ENCODE data around the gene SLC5A11. TPM values are rescaled to one million over a fixed set of nuclear protein-coding genes. Genes with fewer than 3 reads are reported as not detected.
"Not testable (repeated sequence)": the region's sequence is repeated elsewhere in the genome, so short reads cannot be mapped to it uniquely, and the experiment has no call there.

Gene SLC5A11
- polyA plus RNA-seq, 6 donors from 2014 or later = not detected

DNA sequence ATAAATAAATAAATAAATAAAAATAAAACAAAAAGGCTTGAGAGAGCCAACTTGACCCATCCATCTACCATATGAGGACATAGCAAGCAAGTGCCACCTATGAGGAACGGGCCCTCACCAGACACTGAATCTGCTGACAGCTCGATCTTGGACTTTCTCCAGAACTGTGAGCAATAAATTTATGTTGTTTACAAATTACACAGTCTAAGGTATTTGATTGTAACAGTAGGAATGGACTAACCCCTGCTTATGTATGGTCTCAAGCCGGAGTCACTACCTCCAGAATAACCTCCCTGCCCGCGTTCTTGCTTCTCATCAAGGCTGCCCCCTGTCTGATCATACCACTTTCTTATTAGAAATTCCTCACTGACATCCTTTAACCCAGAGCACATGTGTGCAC, 9.9 kb downstream of the SLC5A11 start:
- H3K27me3 Mint-ChIP-seq = peaks cover 0 to 11% (median 11%) of the 10 kb centered on the region in 3 donors
- no peaks in the 10 kb centered on the region for H3K36me3 Mint-ChIP-seq
- no peak overlapping the region for H3K4me3 Mint-ChIP-seq
- DNase-seq (no peak), ATAC-seq (ENCODE audit: low read depth in 2 of 2) (no peak)
- H3K27ac Mint-ChIP-seq = no peak overlapping the region
- no peaks in the 10 kb centered on the region for H3K4me1 Mint-ChIP-seq
- peaks cover 0 to 6% (median 0%) of the 10 kb centered on the region in 7 donors for H3K9me3 Mint-ChIP-seq

DNA sequence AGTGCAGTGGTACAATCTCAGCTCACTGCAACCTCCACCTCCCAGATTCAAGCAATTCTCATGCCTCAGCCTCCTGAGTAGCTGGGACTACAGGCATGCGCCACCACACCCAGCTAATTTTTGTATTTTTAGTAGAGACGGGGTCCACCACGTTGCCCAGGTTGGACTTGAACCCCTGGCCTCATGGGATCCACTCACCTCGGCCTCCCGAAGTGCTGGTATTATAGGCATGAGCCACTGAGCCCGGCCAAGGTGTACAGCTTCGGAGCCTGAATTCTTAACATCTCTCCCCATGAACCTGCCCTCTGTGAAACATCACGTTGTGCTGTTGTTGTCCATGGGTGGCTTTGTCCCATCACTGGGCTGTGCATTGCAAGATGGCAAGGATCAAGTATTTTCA, 11.1 kb downstream of the SLC5A11 start:
- not testable (repeated sequence) for H3K4me3 Mint-ChIP-seq; DNase-seq; ATAC-seq (ENCODE audit: low read depth in 2 of 2); H3K9me3 Mint-ChIP-seq; H3K27ac Mint-ChIP-seq; H3K4me1 Mint-ChIP-seq; H3K36me3 Mint-ChIP-seq
- H3K27me3 Mint-ChIP-seq = peaks cover 0 to 11% (median 11%) of the 10 kb centered on the region in 3 donors

DNA sequence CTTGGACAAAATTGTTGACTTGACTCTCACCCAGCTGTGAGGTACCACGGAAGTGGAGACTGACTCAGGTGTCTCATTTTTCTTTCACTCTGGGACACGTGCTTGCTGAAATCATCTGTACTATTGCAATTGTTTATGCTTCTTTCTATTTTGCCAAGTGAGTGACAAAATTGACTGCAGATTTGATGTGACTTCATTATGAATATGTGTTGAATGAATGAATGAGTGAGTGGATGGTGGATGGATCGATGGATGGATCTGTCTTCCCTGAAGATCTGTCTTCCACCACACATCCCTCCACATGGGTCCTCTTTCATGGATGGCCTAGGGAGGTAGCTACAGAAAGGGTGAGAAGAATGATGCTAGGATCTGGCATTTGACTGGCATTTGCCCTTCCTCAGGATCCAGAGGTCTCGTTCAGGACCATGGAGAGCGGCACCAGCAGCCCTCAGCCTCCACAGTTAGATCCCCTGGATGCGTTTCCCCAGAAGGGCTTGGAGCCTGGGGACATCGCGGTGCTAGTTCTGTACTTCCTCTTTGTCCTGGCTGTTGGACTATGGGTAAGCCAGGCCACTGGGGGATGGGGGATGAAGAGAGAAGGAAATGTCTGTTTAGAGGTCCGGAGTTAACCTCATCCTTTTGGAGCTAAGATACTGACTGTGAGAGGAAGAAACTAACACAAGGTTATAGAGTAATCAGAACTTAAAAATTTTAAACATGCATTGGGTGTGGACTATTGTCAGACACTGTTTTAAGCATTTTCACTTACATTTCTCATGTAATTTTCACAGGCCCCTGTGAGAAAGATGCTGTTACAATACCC, 12.7 kb downstream of the SLC5A11 start:
- ATAC-seq (ENCODE audit: low read depth in 2 of 2) = no peak
- peaks cover 0 to 11% (median 7%) of the 10 kb centered on the region in 3 donors for H3K27me3 Mint-ChIP-seq
- no peaks in the 10 kb centered on the region for H3K4me1 Mint-ChIP-seq

DNA sequence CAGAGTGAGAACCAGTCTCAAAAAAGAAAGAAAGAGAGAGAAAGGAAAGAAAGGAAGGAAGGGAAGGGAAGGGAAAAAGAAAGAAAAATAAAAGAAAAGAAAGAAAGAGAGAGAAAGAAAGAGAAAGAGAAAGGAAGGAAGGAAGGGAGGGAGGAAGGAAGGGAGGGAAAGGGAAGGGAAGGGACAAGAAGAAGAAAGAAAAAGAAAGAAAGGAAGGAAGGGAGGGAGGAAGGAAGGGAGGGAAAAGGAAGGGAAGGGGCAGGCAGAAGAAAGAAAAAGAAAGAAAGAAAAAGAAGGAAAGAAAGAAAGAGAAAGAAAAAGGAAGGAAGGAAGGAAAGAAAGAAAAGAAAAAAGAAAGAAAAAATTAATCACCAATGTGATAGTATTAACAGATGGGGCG, 15.7 kb downstream of the SLC5A11 start:
- DNase-seq = no peak

More for the DNA sequence above, 12.7 kb downstream of the SLC5A11 start:
- peak; percentile 18 for DNase-seq
- Mint-ChIP-seq H3K27ac (no peak overlapping the region), H3K36me3 (peaks cover under 1 to 2% of the 10 kb centered on the region in 2 donors), H3K4me3 (no peak overlapping the region), H3K9me3 (peaks cover 0 to 7% (median 3%) of the 10 kb centered on the region in 7 donors)

DNA sequence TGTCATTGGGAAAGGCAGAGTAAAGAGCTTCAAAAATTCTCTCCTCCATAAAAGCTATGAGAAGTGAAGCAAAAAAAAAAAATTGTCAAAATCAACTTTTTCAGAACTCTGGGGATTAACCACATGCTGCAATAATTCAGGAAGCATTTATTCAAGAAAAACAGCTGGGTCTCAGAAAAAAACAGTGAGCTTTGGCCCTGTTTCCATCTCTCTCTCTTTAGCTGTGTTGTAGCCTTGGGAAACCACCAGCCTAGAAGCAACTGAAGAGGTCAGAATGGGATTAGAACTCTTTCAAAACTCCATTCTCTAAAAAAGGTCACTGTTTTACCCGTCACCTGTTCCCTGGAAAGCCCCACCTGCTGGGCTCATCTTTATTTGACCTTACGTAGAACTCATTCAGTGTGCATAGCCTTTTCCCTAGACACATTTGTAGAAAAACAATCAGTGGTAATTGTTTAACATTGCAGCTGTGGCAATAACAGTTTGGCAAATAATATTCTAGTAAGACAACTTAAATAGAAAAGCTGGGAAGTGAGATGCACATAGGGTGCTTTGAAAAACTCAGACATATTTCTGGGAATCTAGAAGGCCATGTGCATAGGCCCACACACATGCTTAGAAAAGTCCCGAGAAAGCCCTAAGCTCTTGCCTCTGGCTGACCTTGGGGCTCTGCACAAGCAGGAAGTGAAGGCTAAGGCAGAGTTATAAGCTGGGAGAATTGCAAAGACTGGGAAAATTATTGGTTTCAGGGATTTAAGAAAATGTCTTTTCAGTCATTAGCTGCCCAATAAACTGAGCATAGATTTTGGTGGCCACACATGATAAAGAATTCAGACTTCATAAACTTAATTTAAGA, 18.0 kb downstream of the SLC5A11 start:
- H3K9me3 Mint-ChIP-seq = peaks cover 9 to 36% (median 23%) of the 10 kb centered on the region in 7 donors
- no peak for ATAC-seq (ENCODE audit: low read depth in 2 of 2)
- DNase-seq = no peak
- H3K27ac Mint-ChIP-seq = no peak overlapping the region
- H3K27me3 Mint-ChIP-seq = peaks cover 0 to 6% (median 3%) of the 10 kb centered on the region in 3 donors
- H3K36me3 Mint-ChIP-seq = peaks cover 12 to 14% of the 10 kb centered on the region in 2 donors
- no peak overlapping the region for H3K4me3 Mint-ChIP-seq
- no peaks in the 10 kb centered on the region for H3K4me1 Mint-ChIP-seq

More for the DNA sequence above, 15.7 kb downstream of the SLC5A11 start:
- peaks cover 7 to 32% (median 22%) of the 10 kb centered on the region in 7 donors for H3K9me3 Mint-ChIP-seq
- no peak overlapping the region for H3K27ac Mint-ChIP-seq
- H3K4me1 Mint-ChIP-seq = no peaks in the 10 kb centered on the region
- ATAC-seq (ENCODE audit: low read depth in 2 of 2) = no peak
- H3K36me3 Mint-ChIP-seq = peaks cover 12 to 14% of the 10 kb centered on the region in 2 donors
- peaks cover 0 to 12% (median 7%) of the 10 kb centered on the region in 3 donors for H3K27me3 Mint-ChIP-seq
- H3K4me3 Mint-ChIP-seq = no peak overlapping the region

DNA sequence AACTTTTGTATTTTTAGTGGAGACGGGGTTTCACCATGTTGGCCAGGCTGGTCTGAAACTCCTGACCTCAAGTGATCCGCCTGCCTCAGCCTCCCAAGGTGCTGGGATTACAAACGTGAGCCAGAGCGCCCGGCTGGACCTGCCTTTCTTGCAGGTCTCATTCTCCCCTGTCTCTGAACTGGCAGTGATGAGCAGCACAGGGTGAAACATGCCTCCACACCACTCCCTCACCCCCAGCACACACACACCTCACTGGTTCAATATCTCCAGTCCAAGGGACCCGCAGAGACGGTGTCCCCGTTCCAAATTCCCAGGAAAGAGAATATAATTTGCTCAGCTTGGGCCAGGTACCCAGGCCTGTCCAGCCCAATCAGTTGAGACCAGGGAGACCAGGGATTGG, 23.3 kb downstream of the SLC5A11 start:
- peaks cover 5 to 6% of the 10 kb centered on the region in 2 donors for H3K36me3 Mint-ChIP-seq
- no peak overlapping the region for H3K27ac Mint-ChIP-seq

DNA sequence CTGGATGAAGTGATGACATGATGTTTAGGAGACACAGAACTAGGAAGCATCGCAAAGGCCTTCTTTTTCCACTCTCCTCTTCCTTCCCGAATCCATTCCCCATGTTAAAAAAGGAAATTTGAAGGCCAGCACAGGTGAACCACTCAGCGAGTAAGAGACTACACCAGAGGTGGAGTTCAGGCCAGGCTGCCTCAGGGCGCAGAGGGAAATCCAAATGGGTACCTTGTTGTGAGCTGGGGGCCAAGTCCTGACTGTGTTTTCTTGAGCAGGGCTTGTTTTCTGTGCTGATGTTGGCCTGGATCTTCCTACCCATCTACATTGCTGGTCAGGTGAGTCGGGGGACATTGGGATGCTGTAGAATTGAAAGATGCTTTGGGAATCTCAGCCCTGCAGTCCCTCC, 26.1 kb downstream of the SLC5A11 start:
- H3K4me1 Mint-ChIP-seq = no peaks in the 10 kb centered on the region
- no peak overlapping the region for H3K4me3 Mint-ChIP-seq
- peaks cover 0 to 18% (median 0%) of the 10 kb centered on the region in 3 donors for H3K27me3 Mint-ChIP-seq
- no peak for ATAC-seq (ENCODE audit: low read depth in 2 of 2)
- no peak for DNase-seq
- H3K9me3 Mint-ChIP-seq = peaks cover 0 to 4% (median 0%) of the 10 kb centered on the region in 7 donors
- H3K27ac Mint-ChIP-seq = no peak overlapping the region
- no peaks in the 10 kb centered on the region for H3K36me3 Mint-ChIP-seq

More for the DNA sequence above, 23.3 kb downstream of the SLC5A11 start:
- DNase-seq = no peak
- peaks cover 5 to 26% (median 16%) of the 10 kb centered on the region in 7 donors for H3K9me3 Mint-ChIP-seq
- no peaks in the 10 kb centered on the region for H3K4me1 Mint-ChIP-seq
- H3K27me3 Mint-ChIP-seq = peaks cover 0 to 8% (median 0%) of the 10 kb centered on the region in 3 donors
- no peak for ATAC-seq (ENCODE audit: low read depth in 2 of 2)
- H3K4me3 Mint-ChIP-seq = no peak overlapping the region

DNA sequence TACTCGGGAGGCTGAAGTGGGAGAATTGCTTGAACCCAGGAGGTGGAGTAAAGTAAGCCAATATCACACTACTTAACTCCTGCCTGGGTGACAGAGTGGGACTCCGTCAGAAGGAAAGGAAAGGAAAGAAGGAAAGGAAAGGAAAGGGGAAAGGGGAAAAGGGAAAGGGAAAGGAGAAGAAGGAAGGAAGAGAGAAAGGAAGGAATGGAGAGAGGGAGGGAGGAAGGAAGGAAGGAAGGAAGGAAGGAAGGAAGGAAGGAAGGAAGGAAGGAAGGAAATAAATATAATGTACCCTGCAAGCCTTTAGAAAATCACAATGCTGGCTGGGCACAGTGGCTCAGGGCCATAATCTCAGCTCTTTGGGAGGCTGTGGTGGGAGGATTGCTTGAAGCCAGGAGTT, 27.3 kb downstream of the SLC5A11 start:
- Mint-ChIP-seq H3K9me3 (peaks cover 0 to 4% (median 0%) of the 10 kb centered on the region in 7 donors), H3K4me3 (no peak overlapping the region), H3K4me1 (no peaks in the 10 kb centered on the region), H3K36me3 (no peaks in the 10 kb centered on the region), H3K27ac (no peak overlapping the region), H3K27me3 (peaks cover 0 to 20% (median 0%) of the 10 kb centered on the region in 3 donors)
- ATAC-seq (ENCODE audit: low read depth in 2 of 2) = no peak
- no peak for DNase-seq

DNA sequence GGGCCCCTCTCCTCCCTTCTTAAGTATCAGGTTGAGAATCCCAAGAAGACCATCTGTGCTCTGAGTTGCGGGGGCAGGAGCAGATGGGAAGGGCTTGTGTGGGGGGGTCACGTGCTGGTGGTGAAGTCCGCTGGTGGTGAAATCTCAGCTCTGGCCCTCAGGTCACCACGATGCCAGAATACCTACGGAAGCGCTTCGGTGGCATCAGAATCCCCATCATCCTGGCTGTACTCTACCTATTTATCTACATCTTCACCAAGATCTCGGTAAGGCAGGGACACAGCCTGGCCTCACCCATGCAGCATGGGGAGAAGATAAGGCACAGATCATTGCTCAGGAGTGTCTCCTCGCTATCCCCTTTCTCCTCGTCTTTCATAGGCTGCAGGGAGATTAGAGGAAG, 29.7 kb downstream of the SLC5A11 start:
- no peak overlapping the region for H3K4me3 Mint-ChIP-seq
- ATAC-seq (ENCODE audit: low read depth in 2 of 2) = no peak
- peaks cover 0 to 11% (median 5%) of the 10 kb centered on the region in 7 donors for H3K9me3 Mint-ChIP-seq
- peaks cover 0 to 20% (median 3%) of the 10 kb centered on the region in 3 donors for H3K27me3 Mint-ChIP-seq
- H3K27ac Mint-ChIP-seq = no peak overlapping the region
- no peak for DNase-seq
- no peaks in the 10 kb centered on the region for H3K4me1 Mint-ChIP-seq
- peaks cover 0 to 8% of the 10 kb centered on the region in 2 donors for H3K36me3 Mint-ChIP-seq

DNA sequence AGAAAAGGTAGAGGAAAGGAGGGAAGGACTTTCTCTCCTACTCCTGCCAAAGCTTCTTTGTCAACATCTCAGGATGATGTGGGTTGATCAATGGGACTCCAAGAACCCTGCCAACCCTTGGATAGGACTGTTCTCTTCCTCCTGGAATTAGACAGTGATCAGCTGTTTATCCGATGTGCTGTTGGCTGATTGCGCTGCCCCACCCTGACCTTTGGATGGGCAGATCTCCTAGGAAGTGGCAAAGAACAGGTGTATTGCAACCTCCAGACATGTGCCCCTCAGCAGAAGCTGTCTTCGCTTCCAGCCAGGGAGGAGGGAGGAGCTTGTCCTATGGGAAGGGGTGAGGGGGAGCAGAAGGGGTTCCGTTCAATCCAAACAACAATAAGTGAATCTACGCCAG, 30.5 kb downstream of the SLC5A11 start:
- no peaks in the 10 kb centered on the region for H3K4me1 Mint-ChIP-seq
- no peak for ATAC-seq (ENCODE audit: low read depth in 2 of 2)
- peaks cover 0 to 20% (median 3%) of the 10 kb centered on the region in 3 donors for H3K27me3 Mint-ChIP-seq
- H3K27ac Mint-ChIP-seq = no peak overlapping the region
- H3K9me3 Mint-ChIP-seq = peaks cover 0 to 11% (median 5%) of the 10 kb centered on the region in 7 donors
- no peak overlapping the region for H3K4me3 Mint-ChIP-seq
- H3K36me3 Mint-ChIP-seq = peaks cover 0 to 8% of the 10 kb centered on the region in 2 donors
- no peak for DNase-seq

DNA sequence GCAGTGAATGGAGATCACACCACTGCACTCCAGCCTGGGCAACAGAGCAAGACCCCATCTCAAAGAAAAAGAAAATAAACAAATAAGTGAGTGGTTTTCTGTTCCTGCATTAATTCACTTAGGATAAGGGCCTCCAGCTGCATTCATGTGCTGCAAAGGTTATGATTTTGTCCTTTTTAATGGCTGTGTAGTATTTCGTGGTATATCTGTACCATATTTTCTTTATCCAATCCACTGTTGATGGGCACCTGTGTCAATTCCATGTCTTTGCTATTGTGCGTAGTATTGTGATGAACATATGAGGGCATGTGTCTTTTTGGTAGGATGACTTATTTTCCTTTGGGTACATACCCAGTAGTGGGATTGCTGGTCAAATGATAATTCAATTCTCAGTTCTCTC, 33.9 kb downstream of the SLC5A11 start:
- peaks cover 0 to 11% (median 4%) of the 10 kb centered on the region in 7 donors for H3K9me3 Mint-ChIP-seq
- no peak overlapping the region for H3K4me3 Mint-ChIP-seq
- no peak overlapping the region for H3K27ac Mint-ChIP-seq
- DNase-seq (no peak), ATAC-seq (ENCODE audit: low read depth in 2 of 2) (no peak)
- H3K4me1 Mint-ChIP-seq = no peaks in the 10 kb centered on the region
- peaks cover 0 to 8% of the 10 kb centered on the region in 2 donors for H3K36me3 Mint-ChIP-seq
- peaks cover 0 to 13% (median 3%) of the 10 kb centered on the region in 3 donors for H3K27me3 Mint-ChIP-seq

DNA sequence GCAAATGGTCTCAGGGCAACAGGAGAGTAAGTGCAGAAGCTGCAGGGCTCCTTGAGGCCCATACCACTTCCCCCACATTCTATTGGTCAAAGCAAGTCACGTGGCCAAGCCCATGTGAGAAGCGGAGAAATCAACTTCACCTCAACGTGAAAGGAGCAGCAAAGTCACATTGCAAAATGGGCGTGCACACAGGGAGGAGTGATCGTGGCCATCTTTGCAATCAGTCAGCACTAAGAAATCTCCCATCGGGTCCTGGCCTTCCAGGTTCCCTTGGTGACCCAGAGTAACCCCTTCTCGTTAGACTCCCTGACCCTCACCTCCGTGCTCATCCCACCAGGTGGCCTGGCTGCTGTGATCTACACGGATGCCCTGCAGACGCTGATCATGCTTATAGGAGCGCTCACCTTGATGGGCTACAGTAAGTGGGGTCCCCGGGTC, 38.0 kb downstream of the SLC5A11 start:
- H3K36me3 Mint-ChIP-seq = peaks cover 7 to 16% of the 10 kb centered on the region in 2 donors
- H3K9me3 Mint-ChIP-seq = peaks cover 0 to 28% (median 8%) of the 10 kb centered on the region in 7 donors
- H3K4me1 Mint-ChIP-seq = no peaks in the 10 kb centered on the region
- H3K27me3 Mint-ChIP-seq = peaks cover 0 to 3% (median 0%) of the 10 kb centered on the region in 3 donors
- no peak overlapping the region for H3K27ac Mint-ChIP-seq
- ATAC-seq (ENCODE audit: low read depth in 2 of 2) = no peak
- DNase-seq = no peak
- H3K4me3 Mint-ChIP-seq = no peak overlapping the region

DNA sequence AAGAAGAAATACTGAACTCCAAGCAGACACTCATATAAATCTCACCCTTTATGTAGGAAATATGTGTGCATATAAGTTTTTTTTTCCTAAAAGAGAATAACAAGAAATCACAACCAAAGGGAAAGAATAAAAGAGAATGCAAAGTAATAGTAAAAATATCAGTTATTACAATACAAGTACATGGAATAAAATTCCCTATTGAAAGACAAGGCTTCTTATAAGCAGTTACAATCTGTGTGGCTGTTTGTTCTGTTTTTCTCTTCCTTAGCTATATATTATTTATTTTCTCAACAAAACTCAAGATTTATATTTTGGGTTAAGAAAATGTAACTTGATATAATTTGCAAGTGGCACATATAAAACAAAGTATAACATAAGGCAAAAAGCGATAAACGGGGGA, 41.7 kb downstream of the SLC5A11 start:
- Mint-ChIP-seq H3K27ac (no peak overlapping the region), H3K27me3 (peaks cover 0 to 9% (median 5%) of the 10 kb centered on the region in 3 donors), H3K9me3 (peaks cover 0 to 17% (median 3%) of the 10 kb centered on the region in 7 donors), H3K4me3 (no peak overlapping the region), H3K4me1 (no peaks in the 10 kb centered on the region), H3K36me3 (peaks cover 7 to 8% of the 10 kb centered on the region in 2 donors)
- DNase-seq = no peak
- ATAC-seq (ENCODE audit: low read depth in 2 of 2) = no peak

Data from naive B cell (primary cell).